Adrenal gland (tissue), 5 donors: ENCODE data around the gene IFIT1B.

Experiments
- CTCF ChIP-seq, 6 experiments: fragments of 450-650 bp in 4 of 6; fragments of 200-600 bp in 2 of 6; sonication (generic) in 1 of 6; IDR thresholded peaks; 1 replicate in 5 of 6; 2 replicates in 1 of 6; pipeline versions ENCODE4 v1.5.1 to v1.8.0; 2016 to 2021; ENCODE audit warnings: antibody characterized with exemption in 6 of 6, mild to moderate bottlenecking in 2 of 6, moderate library complexity in 1 of 6
- POLR2A ChIP-seq, 2 donors: fragments of 450-650 bp; IDR thresholded peaks; one replicate each; pipeline ENCODE4 v1.6.1; 2017; ENCODE audit warnings: antibody characterized with exemption in 2 of 2, mild to moderate bottlenecking in 2 of 2, moderate library complexity in 1 of 2
- donor health status: DM: no; HTN: no; CAD: no.

GRCh38 chr10:89374713-89375141, 3.1 kb upstream of the IFIT1B start:
- TF ChIP-seq CTCF (IDR thresholded peaks at IDR 0.05) (no peak), POLR2A (IDR thresholded peaks at IDR 0.05) (no peak)
